Neural crest cell (in vitro differentiated cells): ENCODE results near the gene CPPED1. TPM values are rescaled to one million over a fixed set of nuclear protein-coding genes. Genes with fewer than 3 reads are reported as not detected.

ENCODE experiments used
- DNase-seq: peaks from one replicate; pipeline ENCODE4 v3.0.0; 2021; ENCODE audit warnings: low read depth, mixed read lengths, low spot score
- H3K27ac Mint-ChIP-seq: one replicate; pipeline ENCODE4 v1.8.0; 2021; ENCODE audit warnings: mild to moderate bottlenecking, mixed read lengths; ENCODE audit not compliant: unreplicated experiment
- H3K27me3 Mint-ChIP-seq: 2 replicates; pipeline ENCODE4 v1.8.0; 2021; ENCODE audit warnings: low read depth, mild to moderate bottlenecking, mixed read lengths
- H3K36me3 Mint-ChIP-seq: 2 replicates; pipeline ENCODE4 v1.8.0; 2021; ENCODE audit warnings: low read depth, mild to moderate bottlenecking, mixed read lengths
- H3K4me1 Mint-ChIP-seq: 2 replicates; pipeline ENCODE4 v1.8.0; 2021; ENCODE audit warnings: mixed read lengths
- H3K4me3 Mint-ChIP-seq: one replicate; pipeline ENCODE4 v1.8.0; 2021; ENCODE audit warnings: mild to moderate bottlenecking, mixed read lengths
- H3K9me3 Mint-ChIP-seq: 2 replicates; pipeline ENCODE4 v1.8.0; 2021; ENCODE audit warnings: mixed read lengths
- CTCF ChIP-seq: fragments of 200-600 bp; sonication (generic); conservative IDR thresholded peaks from 2 replicates; pipeline ENCODE4 v1.5.0; 2021; ENCODE audit warnings: antibody characterized with exemption, mild to moderate bottlenecking
- total RNA-seq: library from RNA; stranded (reverse); gene quantifications from 2 replicates; pipeline ENCODE4 v1.2.1, GENCODE V29; 2021

CPPED1 gene
- total RNA-seq, 1 donor from 2014 or later = 6.9 TPM

- peaks cover 4% of the 10 kb centered on the region for H3K27me3 Mint-ChIP-seq
- TF ChIP-seq CTCF = no peak
- H3K27ac Mint-ChIP-seq = no peak overlapping the region
- H3K4me3 Mint-ChIP-seq = no peak overlapping the region
- no peak for DNase-seq
- H3K9me3 Mint-ChIP-seq = no peaks in the 10 kb centered on the region
- no peaks in the 10 kb centered on the region for H3K36me3 Mint-ChIP-seq
- no peaks in the 10 kb centered on the region for H3K4me1 Mint-ChIP-seq
Observed at GRCh38 chr16:12704492-12705111, 99.1 kb downstream of the CPPED1 start.

GRCh38 chr16:12703935-12704334 is 99.8 kb downstream of the CPPED1 start:
- peak overlapping the region; percentile 57 for H3K27ac Mint-ChIP-seq
- H3K36me3 Mint-ChIP-seq = no peaks in the 10 kb centered on the region
- no peaks in the 10 kb centered on the region for H3K9me3 Mint-ChIP-seq
- H3K27me3 Mint-ChIP-seq = peaks cover under 1% of the 10 kb centered on the region
- no peaks in the 10 kb centered on the region for H3K4me1 Mint-ChIP-seq
- TF ChIP-seq CTCF = no peak
- H3K4me3 Mint-ChIP-seq = no peak overlapping the region
- DNase-seq = no peak

- Mint-ChIP-seq H3K9me3 (no peaks in the 10 kb centered on the region), H3K27ac (no peak overlapping the region), H3K4me1 (no peaks in the 10 kb centered on the region), H3K36me3 (no peaks in the 10 kb centered on the region), H3K4me3 (no peak overlapping the region), H3K27me3 (no peaks in the 10 kb centered on the region)
- no peak for DNase-seq
- no peak for TF ChIP-seq CTCF
Observed at GRCh38 chr16:12700161-12700560, 103.5 kb downstream of the CPPED1 start.

- Mint-ChIP-seq H3K4me3 (no peak overlapping the region), H3K9me3 (no peaks in the 10 kb centered on the region), H3K27ac (peak overlapping the region; percentile 57), H3K4me1 (no peaks in the 10 kb centered on the region), H3K27me3 (no peaks in the 10 kb centered on the region), H3K36me3 (no peaks in the 10 kb centered on the region)
- TF ChIP-seq CTCF = no peak
- DNase-seq = no peak
Observed at GRCh38 chr16:12699161-12699560, 104.5 kb downstream of the CPPED1 start.

GRCh38 chr16:12697437-12697836 is 106.2 kb downstream of the CPPED1 start:
- Mint-ChIP-seq H3K9me3 (no peaks in the 10 kb centered on the region), H3K4me3 (no peak overlapping the region), H3K27me3 (no peaks in the 10 kb centered on the region), H3K4me1 (no peaks in the 10 kb centered on the region), H3K27ac (no peak overlapping the region), H3K36me3 (no peaks in the 10 kb centered on the region)
- no peak for TF ChIP-seq CTCF
- DNase-seq = no peak
